Stomach (tissue), 9 donors: Measurements from ENCODE around the gene CHD5. TPM values are rescaled to one million over a fixed set of nuclear protein-coding genes. Genes with fewer than 3 reads are reported as not detected.

ENCODE experiments used
- DNase-seq, 2 donors: peaks; one replicate each; pipeline versions ENCODE4 v3.0.0 to v3.0.0-alpha.2; 2013 to 2019
- H3K27ac ChIP-seq, 5 donors: fragments of 200-600 bp in 4 of 5; sonication (generic) in 4 of 5; one replicate each; pipeline ENCODE4 v1.5.1; 2013 to 2019; ENCODE audit warnings: mild to moderate bottlenecking in 1 of 5, moderate library complexity in 1 of 5
- H3K27me3 ChIP-seq, 3 donors: fragments of 200-600 bp; sonication (generic); one replicate each; pipeline ENCODE4 v1.5.1; 2017 to 2019; ENCODE audit warnings: mixed run types in 1 of 3
- H3K36me3 ChIP-seq, 4 donors: fragments of 200-600 bp; sonication (generic); 1 replicate in 3 of 4; 2 replicates in 1 of 4; pipeline ENCODE4 v1.5.1; 2016 to 2019
- H3K4me1 ChIP-seq, 4 donors: fragments of 200-600 bp; sonication (generic); one replicate each; pipeline ENCODE4 v1.5.1; 2016 to 2019
- H3K4me3 ChIP-seq, 4 donors: fragments of 200-600 bp; sonication (generic) in 3 of 4; one replicate each; pipeline ENCODE4 v1.5.1; 2016 to 2019; ENCODE audit warnings: mild to moderate bottlenecking in 1 of 4
- H3K9me3 ChIP-seq, 4 donors: fragments of 200-600 bp; sonication (generic); one replicate each; pipeline ENCODE4 v1.5.1; 2016 to 2019
- CTCF ChIP-seq, 7 experiments: fragments of 450-650 bp in 4 of 7; fragments of 200-600 bp in 3 of 7; sonication (generic) in 3 of 7; IDR thresholded peaks; one replicate each; pipeline ENCODE4 v1.5.1; 2016 to 2019; ENCODE audit warnings: antibody characterized with exemption in 7 of 7, control low read depth in 2 of 7, mild to moderate bottlenecking in 1 of 7
- EP300 ChIP-seq: sonication (generic); formaldehyde crosslinking; IDR thresholded peaks from one replicate; pipeline ENCODE4 v1.6.1; 2017; ENCODE audit warnings: antibody characterized with exemption
- POLR2A ChIP-seq, 4 donors: fragments of 450-650 bp; IDR thresholded peaks; one replicate each; pipeline ENCODE4 v1.6.1; 2016; ENCODE audit warnings: antibody characterized with exemption in 4 of 4, control low read depth in 2 of 4, mild to moderate bottlenecking in 1 of 4, moderate library complexity in 1 of 4
- POLR2AphosphoS5 ChIP-seq, 3 donors: sonication (generic); formaldehyde crosslinking; IDR thresholded peaks; one replicate each; pipeline ENCODE4 v1.6.1; 2016; ENCODE audit warnings: antibody characterized with exemption in 3 of 3
- WGBS, 5 donors: extraction: QIAGEN DNeasy Blood & Tissue Kit in 3 of 5; methylation state at CpG; one replicate each; pipeline versions ENCODE4 v1.1.5 to v1.1.7; 2013 to 2018; 5-methylcytosine and 5-hydroxymethylcytosine counted together
- intact Hi-C: fragments of 100-400 bp; cut with DNase I; formaldehyde crosslinking; loops from one replicate; pipeline ENCODE4 v1.15.1; 2023; ENCODE audit warnings: low total_unique reads
- polyA plus RNA-seq, 3 donors: library from polyadenylated mRNA; stranded (reverse); fragments of 200-250 nt; gene quantifications; one replicate each; pipeline ENCODE4 v1.2.3, GENCODE V29; 2013
- total RNA-seq, 5 donors: library from RNA; depleted of rRNA; stranded (reverse); fragments of >200 nt; gene quantifications; one replicate each; pipeline versions ENCODE4 v1.1.0 to v1.2.3, GENCODE V29; 2014 to 2016
- donor health status: healthy with polysubstance abuse.
- donor health status: Bipolar disorder and iron deficiency.
- donor health status: healthy.

CHD5 gene
- total and polyA plus RNA-seq, 8 donors = 0.06 to 0.92 (median 0.29) TPM; not detected in 1

GRCh38 chr1:6071219-6071618 is 108.9 kb downstream of the CHD5 start:
- H3K27me3 ChIP-seq = no peaks in the 10 kb centered on the region
- H3K4me1 ChIP-seq = no peaks in the 10 kb centered on the region
- no peaks in the 10 kb centered on the region for H3K9me3 ChIP-seq
- 77 to 90% (median 85%) methylated on average over 11 to 13 of the region's 13 CpGs for WGBS, 5 donors
- no peak overlapping the region for H3K4me3 ChIP-seq
- TF ChIP-seq EP300 (no peak), POLR2A (IDR thresholded peaks at IDR 0.05) (no peak), CTCF (IDR thresholded peaks at IDR 0.05) (no peak), POLR2AphosphoS5 (IDR thresholded peaks at IDR 0.05) (no peak)
- intact Hi-C loops = no loop called here
- no peak for DNase-seq
- H3K27ac ChIP-seq = no peak overlapping the region
- peaks cover 0 to 24% (median 8%) of the 10 kb centered on the region in 4 donors for H3K36me3 ChIP-seq

GRCh38 chr1:6070450-6070974 is 109.6 kb downstream of the CHD5 start:
- 77 to 88% (median 86%) methylated on average over 9 of the region's 9 CpGs for WGBS, 5 donors
- TF ChIP-seq CTCF (IDR thresholded peaks at IDR 0.05) (no peak), POLR2A (IDR thresholded peaks at IDR 0.05) (no peak), POLR2AphosphoS5 (IDR thresholded peaks at IDR 0.05) (no peak), EP300 (no peak)

GRCh38 chr1:6069573-6069972 is 110.5 kb downstream of the CHD5 start:
- no peak overlapping the region for H3K4me3 ChIP-seq
- H3K27ac ChIP-seq = no peak overlapping the region
- 81 to 87% (median 82%) methylated on average over 14 of the region's 14 CpGs for WGBS, 5 donors
- no peaks in the 10 kb centered on the region for H3K4me1 ChIP-seq
- no peak for DNase-seq
- no peaks in the 10 kb centered on the region for H3K9me3 ChIP-seq
- TF ChIP-seq EP300 = no peak
- TF ChIP-seq POLR2AphosphoS5 (IDR thresholded peaks at IDR 0.05) = no peak
- no peak for TF ChIP-seq POLR2A (IDR thresholded peaks at IDR 0.05)
- no peak for TF ChIP-seq CTCF (IDR thresholded peaks at IDR 0.05)
- no peaks in the 10 kb centered on the region for H3K27me3 ChIP-seq
- intact Hi-C loops = no loop called here
- H3K36me3 ChIP-seq = peaks cover 0 to 29% (median 8%) of the 10 kb centered on the region in 4 donors

More at GRCh38 chr1:6070450-6070974, 109.6 kb downstream of the CHD5 start:
- no peaks in the 10 kb centered on the region for H3K27me3 ChIP-seq
- H3K4me3 ChIP-seq = no peak overlapping the region
- DNase-seq = no peak
- no peak overlapping the region for H3K27ac ChIP-seq
- intact Hi-C loops = no loop called here
- no peaks in the 10 kb centered on the region for H3K4me1 ChIP-seq
- peaks cover 0 to 29% (median 8%) of the 10 kb centered on the region in 4 donors for H3K36me3 ChIP-seq
- no peaks in the 10 kb centered on the region for H3K9me3 ChIP-seq

GRCh38 chr1:6068932-6069331 is 111.2 kb downstream of the CHD5 start:
- H3K27me3 ChIP-seq = no peaks in the 10 kb centered on the region
- no peak overlapping the region for H3K4me3 ChIP-seq
- no peaks in the 10 kb centered on the region for H3K4me1 ChIP-seq
- no peak for DNase-seq
- 52 to 76% (median 65%) methylated on average over 9 of the region's 9 CpGs for WGBS, 5 donors
- no peak for TF ChIP-seq EP300
- no peak for TF ChIP-seq POLR2A (IDR thresholded peaks at IDR 0.05)
- TF ChIP-seq CTCF (IDR thresholded peaks at IDR 0.05) = no peak
- no peak for TF ChIP-seq POLR2AphosphoS5 (IDR thresholded peaks at IDR 0.05)
- no peak overlapping the region for H3K27ac ChIP-seq
- H3K36me3 ChIP-seq = peaks cover 0 to 24% (median 5%) of the 10 kb centered on the region in 4 donors
- no peaks in the 10 kb centered on the region for H3K9me3 ChIP-seq
- intact Hi-C loops = no loop called here
